MM.1S (cell line): ENCODE data around the gene COL4A3.

ENCODE experiments used
- DNase-seq: peaks from one replicate; pipeline ENCODE4 v3.0.0-alpha.2; 2015
- H2AFZ ChIP-seq: fragments of 300-600 bp; sonication (generic); 2 replicates; pipeline ENCODE4 v1.6.0; 2016; ENCODE audit warnings: antibody characterized with exemption, low read length
- H3F3A ChIP-seq: fragments of 300-600 bp; sonication (generic); 2 replicates; pipeline ENCODE4 v1.6.1; 2016; ENCODE audit warnings: mild to moderate bottlenecking, antibody characterized with exemption, low read length, moderate library complexity, mixed read lengths; ENCODE audit not compliant: insufficient read depth
- H3K27ac ChIP-seq: fragments of 300-600 bp; sonication (generic); 2 replicates; pipeline ENCODE4 v1.5.1; 2016; ENCODE audit warnings: mild to moderate bottlenecking, low read length
- H3K27me3 ChIP-seq: fragments of 300-600 bp; sonication (generic); replicated peaks from 2 replicates; pipeline ENCODE4 v1.6.0; 2016; ENCODE audit warnings: low read length; ENCODE audit not compliant: insufficient read depth
- H3K36me3 ChIP-seq: fragments of 300-600 bp; sonication (generic); replicated peaks from 2 replicates; pipeline ENCODE4 v1.6.1; 2016; ENCODE audit warnings: mild to moderate bottlenecking, low read length, mixed read lengths; ENCODE audit not compliant: insufficient read depth
- H3K4me1 ChIP-seq: fragments of 300-600 bp; sonication (generic); 2 replicates; pipeline ENCODE4 v1.6.1; 2016; ENCODE audit warnings: low read length, mixed read lengths
- H3K4me2 ChIP-seq: fragments of 300-600 bp; sonication (generic); 2 replicates; pipeline ENCODE4 v1.6.0; 2016; ENCODE audit warnings: low read depth, low read length
- H3K4me3 ChIP-seq: fragments of 300-600 bp; sonication (generic); 2 replicates; pipeline ENCODE4 v1.5.1; 2016; ENCODE audit warnings: low read length, mixed read lengths
- H3K79me2 ChIP-seq: fragments of 300-600 bp; sonication (generic); 2 replicates; pipeline ENCODE4 v1.6.1; 2016; ENCODE audit warnings: mixed run types, low read length, mixed read lengths
- H3K9ac ChIP-seq: fragments of 300-600 bp; sonication (generic); 2 replicates; pipeline ENCODE4 v1.6.1; 2016; ENCODE audit warnings: low read length, mixed read lengths
- H3K9me2 ChIP-seq: fragments of 300-600 bp; sonication (generic); replicated peaks from 2 replicates; pipeline ENCODE4 v1.6.1; 2016; ENCODE audit warnings: mild to moderate bottlenecking, low read length, mixed read lengths; ENCODE audit not compliant: insufficient read depth
- H3K9me3 ChIP-seq: fragments of 300-600 bp; sonication (generic); replicated peaks from 2 replicates; pipeline ENCODE4 v1.6.1; 2016; ENCODE audit warnings: mild to moderate bottlenecking, low read length, mixed read lengths; ENCODE audit not compliant: insufficient read depth
- H4K20me1 ChIP-seq: fragments of 300-600 bp; sonication (generic); 2 replicates; pipeline ENCODE4 v1.6.1; 2016; ENCODE audit warnings: mild to moderate bottlenecking, low read length, moderate library complexity, mixed read lengths; ENCODE audit not compliant: insufficient read depth
- CTCF ChIP-seq: fragments of 300-600 bp; sonication (generic); IDR thresholded peaks from 2 replicates; pipeline ENCODE4 v1.5.1; 2016; ENCODE audit warnings: antibody characterized with exemption, low read length, mixed read lengths
- EZH2 ChIP-seq: fragments of 300-600 bp; sonication (generic); optimal IDR thresholded peaks from 2 replicates; pipeline ENCODE3; 2017; ENCODE audit warnings: low read depth, mild to moderate bottlenecking, antibody characterized with exemption, low read length, mixed read lengths
- EZH2phosphoT487 ChIP-seq: fragments of 300-600 bp; sonication (generic); IDR thresholded peaks from 2 replicates; pipeline ENCODE4 v1.6.1; 2018; ENCODE audit warnings: antibody characterized with exemption, low read length

Gene COL4A3

GRCh38 chr2:227337442-227337841 lies 173.0 kb downstream of the COL4A3 start:
- H3K9me3 ChIP-seq, result no peaks in the 10 kb centered on the region
- H3K4me2 ChIP-seq, result no peak overlapping the region
- no peak for DNase-seq
- peaks cover 8% of the 10 kb centered on the region for H3K36me3 ChIP-seq
- no peak overlapping the region for H2AFZ ChIP-seq
- TF ChIP-seq CTCF (no peak), EZH2 (no peak), EZH2phosphoT487 (no peak)
- no peaks in the 10 kb centered on the region for H3F3A ChIP-seq
- H3K27ac ChIP-seq, result no peak overlapping the region
- no peaks in the 10 kb centered on the region for H4K20me1 ChIP-seq
- H3K27me3 ChIP-seq, result no peaks in the 10 kb centered on the region
- H3K4me1 ChIP-seq, result no peaks in the 10 kb centered on the region
- no peaks in the 10 kb centered on the region for H3K79me2 ChIP-seq
- no peak overlapping the region for H3K4me3 ChIP-seq
- no peak overlapping the region for H3K9ac ChIP-seq
- H3K9me2 ChIP-seq, result no peaks in the 10 kb centered on the region

GRCh38 chr2:227339098-227339599 lies 174.7 kb downstream of the COL4A3 start:
- no peak overlapping the region for H3K4me3 ChIP-seq
- DNase-seq, result no peak
- H2AFZ ChIP-seq, result no peak overlapping the region
- H4K20me1 ChIP-seq, result no peaks in the 10 kb centered on the region
- no peaks in the 10 kb centered on the region; the same call in 1 of the 2 replicates for H3K36me3 ChIP-seq
- no peaks in the 10 kb centered on the region for H3F3A ChIP-seq
- H3K4me2 ChIP-seq, result no peak overlapping the region
- no peak overlapping the region for H3K27ac ChIP-seq
- TF ChIP-seq EZH2phosphoT487, result no peak
- no peak for TF ChIP-seq CTCF
- no peak for TF ChIP-seq EZH2
- no peaks in the 10 kb centered on the region for H3K9me3 ChIP-seq
- H3K9ac ChIP-seq, result no peak overlapping the region
- no peaks in the 10 kb centered on the region for H3K4me1 ChIP-seq
- H3K9me2 ChIP-seq, result no peaks in the 10 kb centered on the region
- no peaks in the 10 kb centered on the region for H3K79me2 ChIP-seq
- H3K27me3 ChIP-seq, result no peaks in the 10 kb centered on the region

GRCh38 chr2:227340106-227340505 lies 175.7 kb downstream of the COL4A3 start:
- H3K4me3 ChIP-seq, result no peak overlapping the region
- H3F3A ChIP-seq, result no peaks in the 10 kb centered on the region
- no peaks in the 10 kb centered on the region for H3K4me1 ChIP-seq
- no peak overlapping the region for H3K4me2 ChIP-seq
- H3K27ac ChIP-seq, result no peak overlapping the region
- H3K79me2 ChIP-seq, result no peaks in the 10 kb centered on the region
- no peak for TF ChIP-seq EZH2phosphoT487
- no peak for TF ChIP-seq CTCF
- TF ChIP-seq EZH2, result no peak
- no peaks in the 10 kb centered on the region for H3K9me2 ChIP-seq
- H2AFZ ChIP-seq, result no peak overlapping the region
- no peaks in the 10 kb centered on the region for H3K27me3 ChIP-seq
- H3K9ac ChIP-seq, result no peak overlapping the region
- no peaks in the 10 kb centered on the region for H3K9me3 ChIP-seq
- no peak for DNase-seq
- no peaks in the 10 kb centered on the region for H4K20me1 ChIP-seq
- no peaks in the 10 kb centered on the region; the same call in 1 of the 2 replicates for H3K36me3 ChIP-seq
